H1 (cell line): ENCODE results near the gene AGPAT4. TPM values are rescaled to one million over a fixed set of nuclear protein-coding genes. Genes with fewer than 3 reads are reported as not detected.

Experiments
- CTCF ChIA-PET: fragments of 300-600 bp; sonication (Branson Sonifier 250); formaldehyde crosslinking; loops from one replicate; lab custom pipeline; 2021; ENCODE audit not compliant: partially characterized antibody; lab: Charles Lee
- POLR2A ChIA-PET: fragments of 300-600 bp; sonication (Branson Sonifier 250); formaldehyde crosslinking; loops from one replicate; lab custom pipeline; 2021; ENCODE audit warnings: inconsistent platforms; ENCODE audit not compliant: partially characterized antibody; lab: Charles Lee
- DNase-seq, 2 experiments: peaks; one replicate each; pipeline versions ENCODE4 v3.0.0 to v3.0.0-alpha.2; 2010 to 2022; ENCODE audit warnings: low spot score in 2 of 2, low read depth in 1 of 2, mixed read lengths in 1 of 2
- FAIRE-seq: peaks from 2 replicates; lab custom pipeline; 2011; peaks lifted over from hg19 to GRCh38; lab: Jason Lieb, UNC
- H2AFZ ChIP-seq: 2 replicates; pipeline ENCODE4 v1.8.1; 2012; ENCODE audit warnings: low read length, inconsistent platforms
- H2AK5ac ChIP-seq: 2 replicates; pipeline ENCODE4 v1.6.1; 2013; ENCODE audit warnings: low read depth, low read length
- H2BK120ac ChIP-seq: replicated peaks from 2 replicates; pipeline ENCODE3; 2013; ENCODE audit warnings: low read depth, low read length, inconsistent platforms
- H2BK12ac ChIP-seq: 2 replicates; pipeline ENCODE4 v1.6.1; 2013; ENCODE audit warnings: low read depth, low read length
- H2BK15ac ChIP-seq: 2 replicates; pipeline ENCODE4 v1.6.1; 2013; ENCODE audit warnings: low read length
- H2BK20ac ChIP-seq: 2 replicates; pipeline ENCODE4 v1.6.1; 2013; ENCODE audit warnings: low read length
- H2BK5ac ChIP-seq: 2 replicates; pipeline ENCODE4 v1.6.1; 2013; ENCODE audit warnings: low read depth, low read length
- H3K14ac ChIP-seq: 2 replicates; pipeline ENCODE4 v1.6.1; 2013; ENCODE audit warnings: inconsistent platforms; ENCODE audit not compliant: insufficient read length
- H3K18ac ChIP-seq: 2 replicates; pipeline ENCODE4 v1.6.1; 2013; ENCODE audit warnings: low read length; ENCODE audit errors: extremely low read depth
- H3K23ac ChIP-seq: 2 replicates; pipeline ENCODE4 v1.6.1; 2013; ENCODE audit warnings: inconsistent platforms; ENCODE audit not compliant: insufficient read length
- H3K23me2 ChIP-seq: 2 replicates; pipeline ENCODE4 v1.6.1; 2013; ENCODE audit warnings: low read depth, low read length
- H3K27ac ChIP-seq: 2 replicates; pipeline ENCODE4 v1.6.1; 2011; ENCODE audit warnings: low read depth, low read length, inconsistent platforms
- H3K27me3 ChIP-seq, 4 experiments: replicated peaks in 1 of 4; 1 replicate in 1 of 4; 2 replicates in 3 of 4; pipeline versions ENCODE4 v1.6.1 to v1.8.1; 2011 to 2013; ENCODE audit warnings: low read length in 3 of 4, mild to moderate bottlenecking in 3 of 4, inconsistent platforms in 2 of 4, mixed read lengths in 2 of 4, moderate library complexity in 1 of 4; ENCODE audit not compliant: control insufficient read depth in 3 of 4, insufficient read depth in 3 of 4; ENCODE audit errors: extremely low read depth in 1 of 4
- H3K36me3 ChIP-seq, 4 experiments: 2 replicates each; pipeline versions ENCODE4 v1.6.1 to v1.8.1; 2011 to 2013; ENCODE audit warnings: mild to moderate bottlenecking in 4 of 4, low read length in 3 of 4, moderate library complexity in 2 of 4, control low read depth in 1 of 4, inconsistent platforms in 1 of 4; ENCODE audit not compliant: insufficient read depth in 4 of 4, control insufficient read depth in 2 of 4
- H3K4ac ChIP-seq: replicated peaks from 2 replicates; pipeline ENCODE3; 2013; ENCODE audit warnings: low read length, low read depth, mixed read lengths, inconsistent platforms; ENCODE audit not compliant: insufficient read length
- H3K4me1 ChIP-seq, 4 experiments: replicated peaks in 1 of 4; 1 replicate in 1 of 4; 2 replicates in 3 of 4; pipeline versions ENCODE4 v1.6.1 to v1.8.1; 2011 to 2013; ENCODE audit warnings: low read length in 3 of 4, inconsistent platforms in 2 of 4, mixed read lengths in 1 of 4; ENCODE audit not compliant: insufficient read depth in 4 of 4, control insufficient read depth in 3 of 4
- H3K4me2 ChIP-seq, 2 experiments: 2 replicates each; pipeline versions ENCODE4 v1.6.1 to v1.8.1; 2011 to 2013; ENCODE audit warnings: low read depth in 2 of 2, low read length in 2 of 2, control low read depth in 1 of 2, inconsistent platforms in 1 of 2, mild to moderate bottlenecking in 1 of 2; ENCODE audit not compliant: insufficient read depth in 1 of 2
- H3K4me3 ChIP-seq, 4 experiments: fragments of 200-600, 300-600 bp in 1 of 4; sonication (generic), shearing (Covaris generic), sonication (Bioruptor Twin) in 1 of 4; 2 replicates each; pipeline versions ENCODE4 v1.5.1 to v1.8.1; 2011 to 2016; ENCODE audit warnings: low read length in 4 of 4, low read depth in 3 of 4, control low read depth in 2 of 4, inconsistent platforms in 2 of 4, mild to moderate bottlenecking in 2 of 4, mixed read lengths in 1 of 4, moderate library complexity in 1 of 4; ENCODE audit not compliant: insufficient read depth in 2 of 4; ENCODE audit errors: extremely low read depth in 1 of 4
- H3K56ac ChIP-seq: replicated peaks from 2 replicates; pipeline ENCODE3; 2013; ENCODE audit warnings: low read depth, mild to moderate bottlenecking, mixed read lengths, low read length, inconsistent platforms; ENCODE audit not compliant: insufficient read length
- H3K79me1 ChIP-seq: 2 replicates; pipeline ENCODE4 v1.6.1; 2013; ENCODE audit warnings: low read depth, low read length, control low read depth
- H3K79me2 ChIP-seq, 2 experiments: 2 replicates each; pipeline versions ENCODE4 v1.6.1 to v1.8.1; 2012 to 2013; ENCODE audit warnings: low read length in 2 of 2, mild to moderate bottlenecking in 2 of 2, inconsistent platforms in 1 of 2; ENCODE audit not compliant: insufficient read depth in 2 of 2, control insufficient read depth in 1 of 2
- H3K9ac ChIP-seq, 4 experiments: replicated peaks in 1 of 4; 1 replicate in 1 of 4; 2 replicates in 3 of 4; pipeline versions ENCODE4 v1.6.1 to v1.8.1; 2011 to 2013; ENCODE audit warnings: low read depth in 3 of 4, low read length in 3 of 4, control low read depth in 2 of 4, mild to moderate bottlenecking in 2 of 4, moderate library complexity in 2 of 4, inconsistent platforms in 1 of 4; ENCODE audit errors: extremely low read depth in 1 of 4
- H3K9me3 ChIP-seq, 2 experiments: 2 replicates each; pipeline versions ENCODE4 v1.6.1 to v1.8.1; 2012 to 2013; ENCODE audit warnings: mild to moderate bottlenecking in 2 of 2, moderate library complexity in 2 of 2, control low read depth in 1 of 2, inconsistent platforms in 1 of 2, low read depth in 1 of 2, low read length in 1 of 2, mixed read lengths in 1 of 2; ENCODE audit not compliant: insufficient read depth in 2 of 2
- H4K20me1 ChIP-seq, 2 experiments: replicated peaks in 1 of 2; 2 replicates each; pipeline versions ENCODE3 to v1.8.1; 2011 to 2013; ENCODE audit warnings: inconsistent platforms in 2 of 2, low read length in 2 of 2, mild to moderate bottlenecking in 1 of 2; ENCODE audit not compliant: insufficient read depth in 2 of 2, control insufficient read depth in 1 of 2
- H4K5ac ChIP-seq: 2 replicates; pipeline ENCODE4 v1.6.1; 2013; ENCODE audit warnings: low read length, low read depth, mixed read lengths, inconsistent platforms; ENCODE audit not compliant: insufficient read length
- H4K8ac ChIP-seq: 2 replicates; pipeline ENCODE4 v1.8.0; 2013; ENCODE audit warnings: mild to moderate bottlenecking, moderate library complexity, low read length, inconsistent platforms; ENCODE audit not compliant: insufficient read depth; ENCODE audit errors: extremely low read depth
- H4K91ac ChIP-seq: replicated peaks from 2 replicates; pipeline ENCODE3; 2013; ENCODE audit warnings: low read length, mixed read lengths, inconsistent platforms; ENCODE audit not compliant: insufficient read length
- BACH1 ChIP-seq: IDR thresholded peaks from 2 replicates; pipeline ENCODE4 v1.6.1; 2012; ENCODE audit warnings: low read length, improper control_type of control experiment
- CHD2 ChIP-seq: IDR thresholded peaks from 2 replicates; pipeline ENCODE4 v1.6.1; 2012; ENCODE audit warnings: low read length, improper control_type of control experiment
- GTF2F1 ChIP-seq: IDR thresholded peaks from 2 replicates; pipeline ENCODE4 v1.6.1; 2012; ENCODE audit warnings: low read depth, low read length, improper control_type of control experiment, borderline replicate concordance
- JUN ChIP-seq: IDR thresholded peaks from 2 replicates; pipeline ENCODE4 v1.6.1; 2011; ENCODE audit warnings: low read depth, mild to moderate bottlenecking, improper control_type of control experiment, low read length
- JUND ChIP-seq: IDR thresholded peaks from 2 replicates; pipeline ENCODE4 v1.6.1; 2011; ENCODE audit warnings: mild to moderate bottlenecking, improper control_type of control experiment, low read length
- KDM5A ChIP-seq: fragments of 200-600 bp; IDR thresholded peaks from 2 replicates; pipeline ENCODE4 v1.7.1; 2012; ENCODE audit warnings: mild to moderate bottlenecking, low read length, inconsistent platforms, mixed read lengths
- MAFK ChIP-seq: IDR thresholded peaks from 2 replicates; pipeline ENCODE4 v1.6.1; 2012; ENCODE audit warnings: low read depth, mild to moderate bottlenecking, improper control_type of control experiment, low read length
- PHF8 ChIP-seq: fragments of 200-600 bp; sonication (generic); conservative IDR thresholded peaks from 2 replicates; pipeline ENCODE4 v1.7.1; 2012; ENCODE audit warnings: low read depth, mild to moderate bottlenecking, inconsistent platforms, low read length, moderate library complexity
- POLR2A ChIP-seq, 2 experiments: IDR thresholded peaks; 1 replicate in 1 of 2; 2 replicates in 1 of 2; pipeline ENCODE4 v1.6.1; 2011; ENCODE audit warnings: low read depth in 2 of 2, low read length in 2 of 2, mild to moderate bottlenecking in 2 of 2; ENCODE audit errors: control extremely low read depth in 1 of 2
- POU5F1 ChIP-seq: IDR thresholded peaks from 2 replicates; pipeline ENCODE4 v1.6.1; 2011; ENCODE audit warnings: low read depth, mild to moderate bottlenecking, low read length, moderate library complexity
- RFX5 ChIP-seq: IDR thresholded peaks from 2 replicates; pipeline ENCODE4 v1.6.1; 2011; ENCODE audit warnings: low read depth, low read length, improper control_type of control experiment, borderline replicate concordance
- SIN3A ChIP-seq, 2 experiments: IDR thresholded peaks in 1 of 2; conservative IDR thresholded peaks in 1 of 2; 2 replicates each; pipeline ENCODE4 v1.6.1; 2011 to 2012; ENCODE audit warnings: low read length in 2 of 2, improper control_type of control experiment in 1 of 2, low read depth in 1 of 2, mild to moderate bottlenecking in 1 of 2
- WGBS, 2 experiments: shearing (Covaris generic) in 1 of 2; methylation state at CpG; one replicate each; pipeline versions ENCODE4 v1.1.6 to v1.1.7; 2013 to 2015; ENCODE audit warnings: low lambda C conversion rate in 2 of 2, mixed read lengths in 2 of 2, inconsistent platforms in 1 of 2, low coverage in 1 of 2, missing lambda C conversion rate in 1 of 2; ENCODE audit not compliant: insufficient replicate concordance in 2 of 2, insufficient coverage in 1 of 2, insufficient read length in 1 of 2; ENCODE audit errors: extremely low coverage in 1 of 2, missing lambda C conversion rate in 1 of 2; 5-methylcytosine and 5-hydroxymethylcytosine counted together
- polyA plus RNA-seq, 7 experiments: library from polyadenylated mRNA; depleted of rRNA in 3 of 7; stranded (reverse) in 5 of 7; unstranded in 2 of 7; fragments of >200 nt in 5 of 7; fragments of 200-250 nt in 2 of 7; gene quantifications; 1 replicate in 5 of 7; 2 replicates in 1 of 7; 4 replicates in 1 of 7; pipeline versions ENCODE4 v1.2.1 to v1.2.3, GENCODE V29; 2011 to 2013; ENCODE audit warnings: missing spikeins in 2 of 7, mixed read lengths in 2 of 7
- total RNA-seq: library from RNA; stranded (reverse); fragmentation: NEBNext Ultra II Directional; extraction: Animal tissue kit (Norgen Biotek cat#: 25700); gene quantifications from 2 replicates; pipeline ENCODE4 v1.2.1, GENCODE V29; 2021
- TF ChIP-seq, protein P1 (sequence below): IDR thresholded peaks from 2 replicates; pipeline ENCODE4 v1.6.1; 2012; ENCODE audit warnings: low read length, inconsistent platforms

AGPAT4 gene
- total and polyA plus RNA-seq, 2 of the 8 experiments (the other 6 are each of a cell fraction or from before 2014, with no cell fraction given) = 13.5 to 23.8 TPM

- H3K23ac ChIP-seq = no peak overlapping the region
- FAIRE-seq = no peak
- peaks cover 0 to 4% of the 10 kb centered on the region in 2 experiments for H4K20me1 ChIP-seq
- H2BK20ac ChIP-seq = no peak overlapping the region
- H3K9me3 ChIP-seq = no peaks in the 10 kb centered on the region
- no peak overlapping the region for H3K14ac ChIP-seq
- H3K79me2 ChIP-seq = peaks cover 0 to 9% of the 10 kb centered on the region in 2 experiments; a peak in 1 of 4 replicates
- DNase-seq = no peak
- H3K18ac ChIP-seq = no peak overlapping the region
- H3K27ac ChIP-seq = no peak overlapping the region
- no peak overlapping the region for H2BK5ac ChIP-seq
- H3K56ac ChIP-seq = no peak overlapping the region
- peaks cover 2 to 21% (median 9%) of the 10 kb centered on the region in 4 experiments for H3K4me1 ChIP-seq
- H3K23me2 ChIP-seq = no peaks in the 10 kb centered on the region
- no peak overlapping the region for H4K91ac ChIP-seq
- no peak overlapping the region for H2BK12ac ChIP-seq
- H3K36me3 ChIP-seq = no peaks in the 10 kb centered on the region
- no peak overlapping the region for H2BK120ac ChIP-seq
- H4K5ac ChIP-seq = no peak overlapping the region
- H2AFZ ChIP-seq = no peak overlapping the region
- H3K4ac ChIP-seq = no peak overlapping the region
- TF ChIP-seq PHF8 = no peak
- no peak for TF ChIP-seq CHD2
- TF ChIP-seq MAFK = no peak
- TF ChIP-seq POU5F1 = no peak
- TF ChIP-seq, protein P1, sequence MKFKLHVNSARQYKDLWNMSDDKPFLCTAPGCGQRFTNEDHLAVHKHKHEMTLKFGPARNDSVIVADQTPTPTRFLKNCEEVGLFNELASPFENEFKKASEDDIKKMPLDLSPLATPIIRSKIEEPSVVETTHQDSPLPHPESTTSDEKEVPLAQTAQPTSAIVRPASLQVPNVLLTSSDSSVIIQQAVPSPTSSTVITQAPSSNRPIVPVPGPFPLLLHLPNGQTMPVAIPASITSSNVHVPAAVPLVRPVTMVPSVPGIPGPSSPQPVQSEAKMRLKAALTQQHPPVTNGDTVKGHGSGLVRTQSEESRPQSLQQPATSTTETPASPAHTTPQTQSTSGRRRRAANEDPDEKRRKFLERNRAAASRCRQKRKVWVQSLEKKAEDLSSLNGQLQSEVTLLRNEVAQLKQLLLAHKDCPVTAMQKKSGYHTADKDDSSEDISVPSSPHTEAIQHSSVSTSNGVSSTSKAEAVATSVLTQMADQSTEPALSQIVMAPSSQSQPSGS = no peak
- no peak for TF ChIP-seq RFX5
- no peak for TF ChIP-seq JUN
- TF ChIP-seq POLR2A (IDR thresholded peaks at IDR 0.05; ENCODE audit: control extremely low read depth in 1 of 2, low read depth in 2 of 2, low read length in 2 of 2) = no peak
- no peak for TF ChIP-seq GTF2F1
- no peak for TF ChIP-seq KDM5A
- TF ChIP-seq JUND = no peak
- no peak for TF ChIP-seq SIN3A (conservative IDR thresholded peaks at IDR 0.05 in 1 of 2, IDR thresholded peaks at IDR 0.05 in 1 of 2; ENCODE audit: low read depth in 1 of 2, low read length in 2 of 2)
- TF ChIP-seq BACH1 = no peak
- TF ChIP-seq, all 59 proteins: peak for 0
- H3K79me1 ChIP-seq = peaks cover 11% of the 10 kb centered on the region
- H3K4me3 ChIP-seq = no peak overlapping the region
- no peaks in the 10 kb centered on the region for H3K27me3 ChIP-seq
- no peak overlapping the region for H4K8ac ChIP-seq
- 86% methylated on average over 2 of the region's 2 CpGs; no CpG with 5 or more reads in 1 of the 2 experiments for WGBS, 2 experiments
- H2BK15ac ChIP-seq = no peak overlapping the region
- no peak overlapping the region for H3K4me2 ChIP-seq
- H3K9ac ChIP-seq = no peak overlapping the region
- H2AK5ac ChIP-seq = no peak overlapping the region
- ChIA-PET POLR2A (no interaction called here), CTCF (interaction anchor here (0.9 to 3.1 kb wide), 2 partner anchors 30 to 247 kb away, joined by 3 to 8 read pairs; no protein-coding TSS in a partner anchor)
Observed at GRCh38 chr6:161171207-161171606, 102.7 kb downstream of the AGPAT4 start.
